HCT116 (cell line): ENCODE data around the gene TOM1L1.
A peak's percentile ranks its signal among the peaks of the same experiment; 100 is the strongest.

ENCODE experiments used
- CBX3 ChIP-seq: IDR thresholded peaks from 2 replicates; pipeline ENCODE4 v1.6.1; 2012; ENCODE audit warnings: low read depth
- CTCF ChIP-seq, 3 experiments: fragments of 200-600 bp in 1 of 3; sonication (generic) in 1 of 3; IDR thresholded peaks in 2 of 3; conservative IDR thresholded peaks in 1 of 3; 2 replicates each; pipeline ENCODE4 v1.5.1; 2012 to 2017; ENCODE audit warnings: low read depth in 2 of 3, low read length in 2 of 3, antibody characterized with exemption in 1 of 3, borderline replicate concordance in 1 of 3, control low read depth in 1 of 3, mild to moderate bottlenecking in 1 of 3, mixed read lengths in 1 of 3, mixed run types in 1 of 3, moderate library complexity in 1 of 3; ENCODE audit not compliant: insufficient read depth in 1 of 3
- EGR1 ChIP-seq: IDR thresholded peaks from 2 replicates; pipeline ENCODE4 v1.6.1; 2012; ENCODE audit warnings: low read depth
- EZH2 ChIP-seq: fragments of 200-600 bp; sonication (generic); IDR thresholded peaks from 2 replicates; pipeline ENCODE4 v1.6.1; 2017; ENCODE audit warnings: antibody characterized with exemption, mixed run types
- EZH2phosphoT487 ChIP-seq: fragments of 200-600 bp; IDR thresholded peaks from 2 replicates; pipeline ENCODE4 v1.6.1; 2018; ENCODE audit warnings: antibody characterized with exemption, borderline replicate concordance
- JUND ChIP-seq: IDR thresholded peaks from 2 replicates; pipeline ENCODE4 v1.6.1; 2012
- MAX ChIP-seq: IDR thresholded peaks from 2 replicates; pipeline ENCODE4 v1.6.1; 2012
- POLR2A ChIP-seq: IDR thresholded peaks from 2 replicates; pipeline ENCODE4 v1.7.0; 2011; ENCODE audit warnings: borderline replicate concordance; ENCODE audit not compliant: insufficient read depth, insufficient read length; ENCODE audit errors: extremely low read depth
- POLR2AphosphoS5 ChIP-seq: IDR thresholded peaks from 2 replicates; pipeline ENCODE4 v1.6.1; 2011; ENCODE audit warnings: mild to moderate bottlenecking, low read depth, low read length, moderate library complexity
- RAD21 ChIP-seq: IDR thresholded peaks from 2 replicates; pipeline ENCODE4 v1.6.1; 2012; ENCODE audit warnings: low read depth, mild to moderate bottlenecking
- SIN3A ChIP-seq: IDR thresholded peaks from 2 replicates; pipeline ENCODE4 v1.6.1; 2012; ENCODE audit warnings: low read depth
- SP1 ChIP-seq: IDR thresholded peaks from 2 replicates; pipeline ENCODE4 v1.6.1; 2012; ENCODE audit warnings: low read depth

GRCh38 chr17:54969658-54970572, 69.3 kb downstream of the TOM1L1 start:
- TF ChIP-seq CTCF (IDR thresholded peaks at IDR 0.05 in 2 of 3, conservative IDR thresholded peaks at IDR 0.05 in 1 of 3; ENCODE audit: borderline replicate concordance in 1 of 3, insufficient read depth in 1 of 3, low read depth in 2 of 3, low read length in 2 of 3) (no peak), POLR2AphosphoS5 (no peak), EZH2phosphoT487 (no peak), SIN3A (0 out of 2 replicates have a peak, but pooled peaks have one; percentile 10), CBX3 (no peak), JUND (no peak), POLR2A (no peak), SP1 (no peak), EGR1 (no peak), RAD21 (no peak), EZH2 (no peak), MAX (no peak)
